Measurements from ENCODE around the gene EPB41. TPM values are rescaled to one million over a fixed set of nuclear protein-coding genes. Genes with fewer than 3 reads are reported as not detected.
A peak's percentile ranks its signal among the peaks of the same experiment; 100 is the strongest.

The EPB41 gene
- total and polyA plus RNA-seq, 2 of the 8 experiments (the other 6 are each of a cell fraction or from before 2014, with no cell fraction given), result 36.7 to 109 TPM

GRCh38 chr1:28885472-28885877 is 28.9 kb upstream of the EPB41 start:
- FAIRE-seq (no peak), DNase-seq (ENCODE audit: low read depth in 1 of 2, low spot score in 2 of 2) (no peak)
- H3K18ac ChIP-seq (ENCODE audit: extremely low read depth, low read length), result no peak overlapping the region
- no peaks in the 10 kb centered on the region for H3K36me3 ChIP-seq (ENCODE audit: control insufficient read depth in 2 of 4, insufficient read depth in 4 of 4, low read length in 3 of 4)
- 69% methylated on average over 7 of the region's 7 CpGs; no CpG with 5 or more reads in 1 of the 2 experiments for WGBS, 2 experiments (ENCODE audit: extremely low coverage in 1 of 2, insufficient coverage in 1 of 2, insufficient read length in 1 of 2, insufficient replicate concordance in 2 of 2, low coverage in 1 of 2, low lambda C conversion rate in 2 of 2, missing lambda C conversion rate in 1 of 2)
- H3K4me3 ChIP-seq (ENCODE audit: extremely low read depth in 1 of 4, insufficient read depth in 2 of 4, low read depth in 3 of 4, low read length in 4 of 4), result no peak overlapping the region; a peak in 1 of 8 replicates
- no peak overlapping the region for H2AK5ac ChIP-seq (ENCODE audit: low read depth, low read length)
- peak overlapping the region; percentile 54; the same call in 1 of the 2 replicates for H2BK5ac ChIP-seq (ENCODE audit: low read depth, low read length)
- H2BK15ac ChIP-seq (ENCODE audit: low read length), result no peak overlapping the region; the same call in 1 of the 2 replicates
- H3K9ac ChIP-seq (replicated peaks in 1 of 4; ENCODE audit: extremely low read depth in 1 of 4, low read depth in 3 of 4, low read length in 3 of 4), result no peak overlapping the region
- ChIA-PET POLR2A (ENCODE audit: partially characterized antibody) (interaction anchor here (0.7 to 1.8 kb wide), 7 partner anchors 11 to 327 kb away, joined by 3 to 10 read pairs (median 4); partner anchors contain the start of gene EPB41), CTCF (ENCODE audit: partially characterized antibody) (interaction anchor here (0.6 to 10.9 kb wide), 16 partner anchors 8 to 447 kb away, joined by 3 to 207 read pairs (median 4); partner anchors contain the start of gene SRSF4)
- H4K91ac ChIP-seq (replicated peaks; ENCODE audit: insufficient read length, low read length), result peak overlapping the region; percentile 12
- no peaks in the 10 kb centered on the region for H3K79me2 ChIP-seq (ENCODE audit: control insufficient read depth in 1 of 2, insufficient read depth in 2 of 2, low read length in 2 of 2)
- H3K4me1 ChIP-seq (replicated peaks in 1 of 4; ENCODE audit: control insufficient read depth in 3 of 4, insufficient read depth in 4 of 4, low read length in 3 of 4), result peaks cover 18 to 27% (median 22%) of the 10 kb centered on the region in 4 experiments
- H4K8ac ChIP-seq (ENCODE audit: extremely low read depth, insufficient read depth, low read length), result 0 out of 2 replicates have a peak overlapping the region, but pooled peaks have one; percentile 54
- peak overlapping the region in 1 of 2 experiments; percentile 84; a peak in 1 of 4 replicates for H3K4me2 ChIP-seq (ENCODE audit: insufficient read depth in 1 of 2, low read depth in 2 of 2, low read length in 2 of 2)
- H3K27ac ChIP-seq (ENCODE audit: low read depth, low read length), result 0 out of 2 replicates have a peak overlapping the region, but pooled peaks have one; percentile 8
- peak overlapping the region; percentile 93; the same call in 1 of the 2 replicates for H2BK12ac ChIP-seq (ENCODE audit: low read depth, low read length)
- peaks cover 0 to 11% (median 6%) of the 10 kb centered on the region in 4 experiments; a peak in 4 of 7 replicates for H3K27me3 ChIP-seq (replicated peaks in 1 of 4; ENCODE audit: control insufficient read depth in 3 of 4, extremely low read depth in 1 of 4, insufficient read depth in 3 of 4, low read length in 3 of 4)
- H3K14ac ChIP-seq (ENCODE audit: insufficient read length), result no peak overlapping the region
- peak overlapping the region; percentile 18 for H2BK20ac ChIP-seq (ENCODE audit: low read length)
- 0 out of 2 replicates have a peak overlapping the region, but pooled peaks have one; percentile 19 for H2AFZ ChIP-seq (ENCODE audit: low read length)
- H3K56ac ChIP-seq (replicated peaks; ENCODE audit: insufficient read length, low read depth, low read length), result no peak overlapping the region
- no peaks in the 10 kb centered on the region for H4K20me1 ChIP-seq (replicated peaks in 1 of 2; ENCODE audit: control insufficient read depth in 1 of 2, insufficient read depth in 2 of 2, low read length in 2 of 2)
- no peak overlapping the region for H3K23ac ChIP-seq (ENCODE audit: insufficient read length)
- no peak overlapping the region for H4K5ac ChIP-seq (ENCODE audit: insufficient read length, low read depth, low read length)
- H2BK120ac ChIP-seq (replicated peaks; ENCODE audit: low read depth, low read length), result peak overlapping the region; percentile 62
- no peaks in the 10 kb centered on the region for H3K79me1 ChIP-seq (ENCODE audit: low read depth, low read length)
- no peak overlapping the region for H3K4ac ChIP-seq (replicated peaks; ENCODE audit: insufficient read length, low read depth, low read length)
- H3K23me2 ChIP-seq (ENCODE audit: low read depth, low read length), result peaks cover 16% of the 10 kb centered on the region; the same call in 1 of the 2 replicates
- no peaks in the 10 kb centered on the region for H3K9me3 ChIP-seq (ENCODE audit: insufficient read depth in 2 of 2, low read depth in 1 of 2, low read length in 1 of 2)
- TF ChIP-seq HDAC2 (IDR thresholded peaks at IDR 0.05; ENCODE audit: borderline replicate concordance in 1 of 2, low read depth in 2 of 2, low read length in 2 of 2) (no peak), SP2 (IDR thresholded peaks at IDR 0.05; ENCODE audit: low read length) (no peak), NRF1 (IDR thresholded peaks at IDR 0.05; ENCODE audit: low read depth, low read length) (no peak), SRF (IDR thresholded peaks at IDR 0.05; ENCODE audit: low read depth, low read length) (no peak), ZNF274 (IDR thresholded peaks at IDR 0.05; ENCODE audit: borderline replicate concordance, extremely low read depth, low read length) (no peak), JUN (IDR thresholded peaks at IDR 0.05; ENCODE audit: low read depth, low read length) (no peak), BRCA1 (IDR thresholded peaks at IDR 0.05; ENCODE audit: low read depth, low read length) (no peak), SIX5 (IDR thresholded peaks at IDR 0.05; ENCODE audit: low read depth, low read length) (no peak), RFX5 (IDR thresholded peaks at IDR 0.05; ENCODE audit: borderline replicate concordance, low read depth, low read length) (no peak), SP1 (IDR thresholded peaks at IDR 0.05; ENCODE audit: low read depth, low read length) (no peak), RNF2 (IDR thresholded peaks at IDR 0.05; ENCODE audit: borderline replicate concordance, low read depth, low read length, missing control alignments, poor library complexity, severe bottlenecking) (no peak), MAFK (IDR thresholded peaks at IDR 0.05; ENCODE audit: low read depth, low read length) (no peak), CTBP2 (IDR thresholded peaks at IDR 0.05; ENCODE audit: borderline replicate concordance, insufficient read depth, insufficient read length, low read length) (no peak)
